ENCODE measurements around the gene GALNT10. TPM values are rescaled to one million over a fixed set of nuclear protein-coding genes. Genes with fewer than 3 reads are reported as not detected.

Gene GALNT10
- total and polyA plus RNA-seq, 2 donors (not counting 1 experiment from before 2014, with no cell fraction given) = 18.3 to 35.8 TPM

GRCh38 chr5:154428208-154428607, 237.7 kb downstream of the GALNT10 start:
- H2AFZ ChIP-seq (ENCODE audit: low read length) = no peak overlapping the region
- no peak overlapping the region for H3K27ac ChIP-seq (ENCODE audit: insufficient read depth, low read length)

DNA sequence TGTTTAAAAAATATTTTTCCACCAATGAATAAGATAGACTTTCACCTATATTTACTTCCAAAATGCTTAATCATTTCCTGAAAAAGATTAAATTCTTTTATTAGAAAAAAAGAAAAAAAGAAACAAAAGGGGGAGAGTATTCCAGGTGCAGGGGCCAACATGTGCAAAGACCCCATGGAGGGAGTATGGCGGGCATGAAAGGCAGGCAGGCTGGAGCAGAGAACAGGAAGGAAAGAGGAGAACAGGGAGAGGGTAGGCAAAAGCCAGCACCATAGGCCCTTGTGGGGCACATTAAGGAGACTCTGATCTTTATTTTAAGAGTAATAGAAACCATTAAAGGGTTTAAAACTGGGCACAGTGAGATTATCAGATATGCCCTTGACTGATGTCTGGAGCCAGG, 238.8 kb downstream of the GALNT10 start:
- no peak overlapping the region for H3K27ac ChIP-seq (ENCODE audit: insufficient read depth, low read length)
- no peak overlapping the region for H3K9ac ChIP-seq (ENCODE audit: insufficient read depth, low read length)
- no peaks in the 10 kb centered on the region for H3K27me3 ChIP-seq (ENCODE audit: control insufficient read depth, insufficient read depth, low read length)
- H3K4me3 ChIP-seq (replicated peaks in 1 of 4; ENCODE audit: control extremely low read depth in 1 of 4, insufficient read depth in 1 of 4, low read depth in 3 of 4, low read length in 4 of 4) = no peak overlapping the region
- H4K20me1 ChIP-seq (ENCODE audit: control insufficient read depth, extremely low read depth, insufficient read depth, low read length) = no peaks in the 10 kb centered on the region
- no peaks in the 10 kb centered on the region for H3K4me1 ChIP-seq (ENCODE audit: control insufficient read depth, extremely low read depth, insufficient read depth, low read length)
- TF ChIP-seq, protein P1, sequence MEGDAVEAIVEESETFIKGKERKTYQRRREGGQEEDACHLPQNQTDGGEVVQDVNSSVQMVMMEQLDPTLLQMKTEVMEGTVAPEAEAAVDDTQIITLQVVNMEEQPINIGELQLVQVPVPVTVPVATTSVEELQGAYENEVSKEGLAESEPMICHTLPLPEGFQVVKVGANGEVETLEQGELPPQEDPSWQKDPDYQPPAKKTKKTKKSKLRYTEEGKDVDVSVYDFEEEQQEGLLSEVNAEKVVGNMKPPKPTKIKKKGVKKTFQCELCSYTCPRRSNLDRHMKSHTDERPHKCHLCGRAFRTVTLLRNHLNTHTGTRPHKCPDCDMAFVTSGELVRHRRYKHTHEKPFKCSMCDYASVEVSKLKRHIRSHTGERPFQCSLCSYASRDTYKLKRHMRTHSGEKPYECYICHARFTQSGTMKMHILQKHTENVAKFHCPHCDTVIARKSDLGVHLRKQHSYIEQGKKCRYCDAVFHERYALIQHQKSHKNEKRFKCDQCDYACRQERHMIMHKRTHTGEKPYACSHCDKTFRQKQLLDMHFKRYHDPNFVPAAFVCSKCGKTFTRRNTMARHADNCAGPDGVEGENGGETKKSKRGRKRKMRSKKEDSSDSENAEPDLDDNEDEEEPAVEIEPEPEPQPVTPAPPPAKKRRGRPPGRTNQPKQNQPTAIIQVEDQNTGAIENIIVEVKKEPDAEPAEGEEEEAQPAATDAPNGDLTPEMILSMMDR (conservative IDR thresholded peaks at IDR 0.05 in 1 of 2, IDR thresholded peaks at IDR 0.05 in 1 of 2; ENCODE audit: low read depth in 1 of 2, low read length in 2 of 2) = no peak
- no peak for TF ChIP-seq EZH2 (IDR thresholded peaks at IDR 0.05; ENCODE audit: low read length, missing control alignments)
- no peaks in the 10 kb centered on the region for H3K79me2 ChIP-seq (ENCODE audit: control insufficient read depth, insufficient read depth, low read length)
- H3K4me2 ChIP-seq (ENCODE audit: extremely low read depth, insufficient read depth, low read length) = no peak overlapping the region
- H2AFZ ChIP-seq (ENCODE audit: low read length) = no peak overlapping the region
- DNase-seq (ENCODE audit: low read depth in 2 of 2) = no peak
- no peaks in the 10 kb centered on the region for H3K9me3 ChIP-seq (ENCODE audit: control insufficient read depth, insufficient read depth, low read depth, low read length)
- H3K36me3 ChIP-seq (ENCODE audit: control insufficient read depth, insufficient read depth, low read length) = no peaks in the 10 kb centered on the region

More at GRCh38 chr5:154428208-154428607, 237.7 kb downstream of the GALNT10 start:
- Histone ChIP-seq H3K4me2 (ENCODE audit: extremely low read depth, insufficient read depth, low read length) (no peak overlapping the region), H3K9ac (ENCODE audit: insufficient read depth, low read length) (no peak overlapping the region), H3K4me1 (ENCODE audit: control insufficient read depth, extremely low read depth, insufficient read depth, low read length) (no peaks in the 10 kb centered on the region), H3K4me3 (replicated peaks in 1 of 4; ENCODE audit: control extremely low read depth in 1 of 4, insufficient read depth in 1 of 4, low read depth in 3 of 4, low read length in 4 of 4) (no peak overlapping the region), H3K36me3 (ENCODE audit: control insufficient read depth, insufficient read depth, low read length) (no peaks in the 10 kb centered on the region), H4K20me1 (ENCODE audit: control insufficient read depth, extremely low read depth, insufficient read depth, low read length) (no peaks in the 10 kb centered on the region), H3K27me3 (ENCODE audit: control insufficient read depth, insufficient read depth, low read length) (no peaks in the 10 kb centered on the region), H3K9me3 (ENCODE audit: control insufficient read depth, insufficient read depth, low read depth, low read length) (no peaks in the 10 kb centered on the region), H3K79me2 (ENCODE audit: control insufficient read depth, insufficient read depth, low read length) (no peaks in the 10 kb centered on the region)
- no peak for DNase-seq (ENCODE audit: low read depth in 2 of 2)
- TF ChIP-seq, protein P1 (conservative IDR thresholded peaks at IDR 0.05 in 1 of 2, IDR thresholded peaks at IDR 0.05 in 1 of 2; ENCODE audit: low read depth in 1 of 2, low read length in 2 of 2) = no peak
- no peak for TF ChIP-seq EZH2 (IDR thresholded peaks at IDR 0.05; ENCODE audit: low read length, missing control alignments)

DNA sequence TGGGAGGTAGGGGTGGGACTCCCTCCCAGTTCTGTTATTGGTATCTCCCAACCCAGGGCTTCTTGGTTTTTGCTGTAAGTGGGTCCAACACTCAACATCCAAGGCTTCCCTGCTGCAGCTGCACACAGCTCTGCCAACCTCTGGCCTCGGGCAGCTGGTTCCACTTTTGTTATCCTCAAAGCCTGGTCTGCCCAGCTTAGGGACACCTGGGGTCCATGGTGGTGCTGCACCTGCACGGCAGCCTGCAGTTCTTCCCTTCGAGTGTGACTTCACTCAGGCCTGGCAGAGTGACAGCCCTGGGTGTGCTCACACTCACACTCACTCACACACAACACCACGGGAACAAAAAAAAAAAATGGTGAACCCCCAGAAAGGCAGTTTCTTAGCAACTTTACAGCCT, 239.9 kb downstream of the GALNT10 start:
- Histone ChIP-seq H3K4me1 (ENCODE audit: control insufficient read depth, extremely low read depth, insufficient read depth, low read length) (no peaks in the 10 kb centered on the region), H3K4me2 (ENCODE audit: extremely low read depth, insufficient read depth, low read length) (no peak overlapping the region), H3K9ac (ENCODE audit: insufficient read depth, low read length) (no peak overlapping the region), H3K4me3 (replicated peaks in 1 of 4; ENCODE audit: control extremely low read depth in 1 of 4, insufficient read depth in 1 of 4, low read depth in 3 of 4, low read length in 4 of 4) (no peak overlapping the region), H4K20me1 (ENCODE audit: control insufficient read depth, extremely low read depth, insufficient read depth, low read length) (no peaks in the 10 kb centered on the region), H3K36me3 (ENCODE audit: control insufficient read depth, insufficient read depth, low read length) (no peaks in the 10 kb centered on the region), H3K9me3 (ENCODE audit: control insufficient read depth, insufficient read depth, low read depth, low read length) (no peaks in the 10 kb centered on the region), H3K27me3 (ENCODE audit: control insufficient read depth, insufficient read depth, low read length) (no peaks in the 10 kb centered on the region), H2AFZ (ENCODE audit: low read length) (no peak overlapping the region), H3K27ac (ENCODE audit: insufficient read depth, low read length) (no peak overlapping the region), H3K79me2 (ENCODE audit: control insufficient read depth, insufficient read depth, low read length) (no peaks in the 10 kb centered on the region)
- TF ChIP-seq, protein P1 (conservative IDR thresholded peaks at IDR 0.05 in 1 of 2, IDR thresholded peaks at IDR 0.05 in 1 of 2; ENCODE audit: low read depth in 1 of 2, low read length in 2 of 2) = no peak
- no peak for TF ChIP-seq EZH2 (IDR thresholded peaks at IDR 0.05; ENCODE audit: low read length, missing control alignments)
- DNase-seq (ENCODE audit: low read depth in 2 of 2) = no peak

All from fibroblast of lung (primary cell).